Thyroid gland (tissue), 4 donors: ENCODE measurements around the gene AFF3.

Experiments
- CTCF ChIP-seq, 6 experiments: fragments of 200-600 bp in 3 of 6; fragments of 450-650 bp in 3 of 6; sonication (generic) in 3 of 6; IDR thresholded peaks; one replicate each; pipeline ENCODE4 v1.5.1; 2016 to 2019; ENCODE audit warnings: antibody characterized with exemption in 6 of 6, mild to moderate bottlenecking in 2 of 6, inconsistent platforms in 1 of 6, moderate library complexity in 1 of 6
- POLR2A ChIP-seq, 2 donors: fragments of 450-650 bp; IDR thresholded peaks; one replicate each; pipeline ENCODE4 v1.6.1; 2017; ENCODE audit warnings: antibody characterized with exemption in 2 of 2, mild to moderate bottlenecking in 2 of 2, moderate library complexity in 1 of 2

GRCh38 chr2:100043891-100044255, 98.5 kb downstream of the AFF3 start:
- TF ChIP-seq CTCF (IDR thresholded peaks at IDR 0.05), result no peak
- no peak for TF ChIP-seq POLR2A (IDR thresholded peaks at IDR 0.05)
